H9 (cell line): ENCODE results near the gene TSSC4. TPM values are rescaled to one million over a fixed set of nuclear protein-coding genes. Genes with fewer than 3 reads are reported as not detected.

Experiments used
- DNase-seq: peaks from one replicate; pipeline ENCODE4 v3.0.0-alpha.2; 2017
- H2AFZ ChIP-seq: one replicate; pipeline ENCODE4 v1.6.1; 2013; ENCODE audit warnings: mild to moderate bottlenecking, low read length, control low read depth, moderate library complexity
- H2AK5ac ChIP-seq: 2 replicates; pipeline ENCODE4 v1.6.1; 2013; ENCODE audit warnings: low read length, control low read depth, mixed read lengths; ENCODE audit not compliant: insufficient read length
- H2BK120ac ChIP-seq: one replicate; pipeline ENCODE4 v1.6.1; 2013; ENCODE audit warnings: low read depth, mild to moderate bottlenecking, low read length, control low read depth, inconsistent platforms; ENCODE audit not compliant: poor library complexity, severe bottlenecking
- H2BK12ac ChIP-seq: 2 replicates; pipeline ENCODE4 v1.6.1; 2013; ENCODE audit warnings: low read length, control low read depth, mixed read lengths, low read depth; ENCODE audit not compliant: insufficient read length
- H2BK15ac ChIP-seq: 2 replicates; pipeline ENCODE4 v1.6.1; 2013; ENCODE audit warnings: low read depth, low read length, control low read depth
- H2BK20ac ChIP-seq: one replicate; pipeline ENCODE4 v1.6.1; 2013; ENCODE audit warnings: low read depth, mild to moderate bottlenecking, low read length, control low read depth, inconsistent platforms; ENCODE audit not compliant: poor library complexity, severe bottlenecking
- H2BK5ac ChIP-seq: 2 replicates; pipeline ENCODE4 v1.6.1; 2013; ENCODE audit warnings: low read length, control low read depth, mixed read lengths; ENCODE audit not compliant: insufficient read length
- H3K14ac ChIP-seq: 2 replicates; pipeline ENCODE4 v1.6.1; 2013; ENCODE audit warnings: low read length, control low read depth; ENCODE audit not compliant: insufficient read depth
- H3K18ac ChIP-seq: 2 replicates; pipeline ENCODE4 v1.6.1; 2013; ENCODE audit warnings: low read depth, mild to moderate bottlenecking, mixed read lengths, low read length, control low read depth; ENCODE audit not compliant: insufficient read length
- H3K23ac ChIP-seq: 2 replicates; pipeline ENCODE4 v1.6.1; 2013; ENCODE audit warnings: low read length, control low read depth, mixed read lengths, low read depth; ENCODE audit not compliant: insufficient read length
- H3K23me2 ChIP-seq: 2 replicates; pipeline ENCODE4 v1.6.1; 2013; ENCODE audit warnings: low read depth, mild to moderate bottlenecking, mixed read lengths, low read length, control low read depth; ENCODE audit not compliant: insufficient read length, poor library complexity, severe bottlenecking
- H3K27ac ChIP-seq: 2 replicates; pipeline ENCODE4 v1.5.1; 2013; ENCODE audit warnings: low read length, control low read depth, mixed read lengths, low read depth; ENCODE audit not compliant: insufficient read length
- H3K27me3 ChIP-seq: 2 replicates; pipeline ENCODE4 v1.6.1; 2013; ENCODE audit warnings: low read length, control low read depth, inconsistent platforms; ENCODE audit not compliant: insufficient read depth
- H3K4ac ChIP-seq: 2 replicates; pipeline ENCODE4 v1.6.1; 2013; ENCODE audit warnings: low read depth, mild to moderate bottlenecking, control low read depth, inconsistent platforms, low read length, moderate library complexity
- H3K4me1 ChIP-seq: 2 replicates; pipeline ENCODE4 v1.6.1; 2013; ENCODE audit warnings: low read length, control low read depth, inconsistent platforms; ENCODE audit not compliant: insufficient read depth
- H3K4me2 ChIP-seq: 2 replicates; pipeline ENCODE4 v1.6.1; 2013; ENCODE audit warnings: low read length, control low read depth, mixed read lengths; ENCODE audit not compliant: insufficient read length, insufficient read depth
- H3K56ac ChIP-seq: 2 replicates; pipeline ENCODE4 v1.6.1; 2013; ENCODE audit warnings: low read depth, mild to moderate bottlenecking, mixed read lengths, low read length, control low read depth; ENCODE audit not compliant: insufficient read length
- H3K79me1 ChIP-seq: 2 replicates; pipeline ENCODE4 v1.6.1; 2013; ENCODE audit warnings: low read depth, mild to moderate bottlenecking, moderate library complexity, low read length, control low read depth, inconsistent platforms; ENCODE audit not compliant: insufficient read depth, poor library complexity, severe bottlenecking
- H3K79me2 ChIP-seq: 2 replicates; pipeline ENCODE4 v1.6.1; 2013; ENCODE audit warnings: low read length, control low read depth, inconsistent platforms; ENCODE audit not compliant: insufficient read depth
- H3K9ac ChIP-seq: 2 replicates; pipeline ENCODE4 v1.6.1; 2013; ENCODE audit warnings: low read length, control low read depth, mixed read lengths; ENCODE audit not compliant: insufficient read length; ENCODE audit errors: extremely low read depth
- H3K9me3 ChIP-seq: one replicate; pipeline ENCODE4 v1.6.1; 2013; ENCODE audit warnings: low read depth, low read length, inconsistent platforms; ENCODE audit not compliant: control insufficient read depth
- H3T11ph ChIP-seq: one replicate; pipeline ENCODE4 v1.6.1; 2013; ENCODE audit warnings: mild to moderate bottlenecking, low read length, control low read depth, inconsistent platforms
- H4K20me1 ChIP-seq: one replicate; pipeline ENCODE4 v1.6.1; 2013; ENCODE audit not compliant: control insufficient read depth, insufficient read length, insufficient read depth
- H4K5ac ChIP-seq: 2 replicates; pipeline ENCODE4 v1.6.1; 2013; ENCODE audit warnings: low read depth, mild to moderate bottlenecking, mixed read lengths, low read length, control low read depth; ENCODE audit not compliant: insufficient read length
- H4K8ac ChIP-seq: replicated peaks from 2 replicates; pipeline ENCODE4 v1.6.1; 2013; ENCODE audit warnings: low read length, control low read depth, mixed read lengths, low read depth; ENCODE audit not compliant: insufficient read length
- H4K91ac ChIP-seq: 2 replicates; pipeline ENCODE4 v1.6.1; 2013; ENCODE audit warnings: low read depth, mild to moderate bottlenecking, moderate library complexity, mixed read lengths, low read length, control low read depth; ENCODE audit not compliant: insufficient read length
- H3K27ac Mint-ChIP-seq, 3 experiments: 2 replicates in 2 of 3; 3 replicates in 1 of 3; pipeline ENCODE4 v1.8.0; 2020 to 2021; ENCODE audit warnings: mixed read lengths in 3 of 3, mild to moderate bottlenecking in 1 of 3, moderate library complexity in 1 of 3
- H3K27me3 Mint-ChIP-seq: 2 replicates; pipeline ENCODE4 v1.8.0; 2021; ENCODE audit warnings: low read depth, mild to moderate bottlenecking, moderate library complexity, mixed read lengths
- H3K36me3 Mint-ChIP-seq, 3 experiments: 2 replicates in 2 of 3; 3 replicates in 1 of 3; pipeline ENCODE4 v1.8.0; 2020 to 2021; ENCODE audit warnings: low read depth in 3 of 3, mixed read lengths in 3 of 3; ENCODE audit not compliant: insufficient read depth in 1 of 3
- H3K4me1 Mint-ChIP-seq, 2 experiments: 2 replicates each; pipeline ENCODE4 v1.8.0; 2020; ENCODE audit warnings: mixed read lengths in 2 of 2
- H3K4me3 Mint-ChIP-seq, 2 experiments: 2 replicates in 1 of 2; 3 replicates in 1 of 2; pipeline ENCODE4 v1.8.0; 2020 to 2021; ENCODE audit warnings: mild to moderate bottlenecking in 2 of 2, mixed read lengths in 2 of 2, moderate library complexity in 1 of 2
- H3K9me3 Mint-ChIP-seq, 2 experiments: 2 replicates in 1 of 2; 3 replicates in 1 of 2; pipeline ENCODE4 v1.8.0; 2020; ENCODE audit warnings: mild to moderate bottlenecking in 2 of 2, mixed read lengths in 2 of 2, moderate library complexity in 1 of 2
- CTCF ChIP-seq: fragments of 200-600 bp; sonication (generic); conservative IDR thresholded peaks from 3 replicates; pipeline ENCODE4 v1.8.0; 2021; ENCODE audit warnings: antibody characterized with exemption, mild to moderate bottlenecking
- WGBS: extraction: QIAGEN DNeasy Blood & Tissue Kit; methylation state at CpG from one replicate; pipeline ENCODE4 v1.1.7; 2013; ENCODE audit warnings: missing lambda C conversion rate, low lambda C conversion rate, mixed read lengths; ENCODE audit not compliant: insufficient read length; ENCODE audit errors: extremely low coverage; 5-methylcytosine and 5-hydroxymethylcytosine counted together
- total RNA-seq: library from RNA; stranded (reverse); gene quantifications from 2 replicates; pipeline ENCODE4 v1.2.1, GENCODE V29; 2021

Gene TSSC4
- total RNA-seq, 1 experiment from 2014 or later: 51.0 TPM

GRCh38 chr11:2395211-2395730, 5.3 kb upstream of the TSSC4 start:
- Histone ChIP-seq H2BK15ac (no peak overlapping the region), H2AFZ (no peak overlapping the region), H2BK5ac (no peak overlapping the region), H4K91ac (no peak overlapping the region), H2BK12ac (no peak overlapping the region), H3K23me2 (peaks cover 7% of the 10 kb centered on the region), H3K79me1 (no peaks in the 10 kb centered on the region), H3K9me3 (no peaks in the 10 kb centered on the region), H4K20me1 (no peaks in the 10 kb centered on the region), H2AK5ac (no peak overlapping the region), H3T11ph (no peak overlapping the region), H3K9ac (no peak overlapping the region), H2BK20ac (no peak overlapping the region), H3K4ac (no peak overlapping the region), H3K79me2 (no peaks in the 10 kb centered on the region; the same call in 1 of the 2 replicates), H4K5ac (no peak overlapping the region), H3K23ac (no peak overlapping the region), H3K4me2 (no peak overlapping the region), H3K27me3 (no peaks in the 10 kb centered on the region), H3K27ac (no peak overlapping the region), H2BK120ac (no peak overlapping the region), H3K18ac (no peak overlapping the region), H3K4me1 (no peaks in the 10 kb centered on the region), H4K8ac (no peak overlapping the region), H3K56ac (no peak overlapping the region), H3K14ac (no peak overlapping the region)
- Mint-ChIP-seq H3K4me3 (no peak overlapping the region), H3K9me3 (no peaks in the 10 kb centered on the region), H3K4me1 (peaks cover 3 to 7% of the 10 kb centered on the region in 2 experiments), H3K27me3 (no peaks in the 10 kb centered on the region), H3K27ac (no peak overlapping the region), H3K36me3 (peaks cover 4 to 23% (median 16%) of the 10 kb centered on the region in 3 experiments; a peak in 6 of 7 replicates)
- no peak for DNase-seq
- no peak for TF ChIP-seq CTCF
- WGBS: no CpG with 5 or more reads among the region's 26 CpGs
